Mesodermal cell (in vitro differentiated cells): ENCODE data around the gene STX19.
A peak's percentile ranks its signal among the peaks of the same experiment; 100 is the strongest.
"Not testable (repeated sequence)": the region's sequence is repeated elsewhere in the genome, so short reads cannot be mapped to it uniquely, and the experiment has no call there.

Experiments used
- H3K27ac ChIP-seq: 2 replicates; pipeline ENCODE4 v1.7.0; 2013; ENCODE audit warnings: mild to moderate bottlenecking, low read depth, low read length, moderate library complexity; ENCODE audit not compliant: severe bottlenecking
- H3K36me3 ChIP-seq: 2 replicates; pipeline ENCODE4 v1.7.1; 2013; ENCODE audit warnings: mild to moderate bottlenecking, low read length, moderate library complexity; ENCODE audit not compliant: control insufficient read depth, insufficient read depth
- H3K4me1 ChIP-seq: one replicate; pipeline ENCODE4 v1.7.1; 2013; ENCODE audit warnings: mild to moderate bottlenecking, low read length; ENCODE audit not compliant: insufficient read depth, control insufficient read depth, poor library complexity, severe bottlenecking
- H3K4me3 ChIP-seq: 2 replicates; pipeline ENCODE4 v1.7.0; 2013; ENCODE audit warnings: low read length, control low read depth, mild to moderate bottlenecking; ENCODE audit not compliant: insufficient read depth, poor library complexity, severe bottlenecking; ENCODE audit errors: extremely low read depth
- H3K9me3 ChIP-seq: 2 replicates; pipeline ENCODE4 v1.7.1; 2013; ENCODE audit warnings: mild to moderate bottlenecking, low read length, moderate library complexity; ENCODE audit not compliant: control insufficient read depth
- WGBS, 2 experiments: methylation state at CpG; one replicate each; pipeline ENCODE4 v1.1.5; 2013; ENCODE audit warnings: missing lambda C conversion rate in 2 of 2; ENCODE audit not compliant: insufficient coverage in 2 of 2; 5-methylcytosine and 5-hydroxymethylcytosine counted together

STX19 gene

GRCh38 chr3:93973131-93974126 is 55.0 kb downstream of the STX19 start, which contains the start of gene PROS1:
Gene PROS1, minus strand, starts transcription at chr3:93973896. Its CDS starts 147 bp downstream, at chr3:93973749.
- WGBS, 2 experiments = 3 to 4% methylated on average over 34 to 40 of the region's 53 CpGs
- Histone ChIP-seq H3K4me3 (peak within 1 kb of the TSS; percentile 53), H3K27ac (peak within 1 kb of the TSS; percentile 97), H3K9me3 (no peaks in the 10 kb centered on the region), H3K4me1 (peaks cover 8% of the 10 kb centered on the region), H3K36me3 (no peaks in the 10 kb centered on the region)

- H3K27ac ChIP-seq = peak overlapping the region; percentile 93
Measured at GRCh38 chr3:93969997-93970396, 58.4 kb downstream of the STX19 start.

GRCh38 chr3:93969443-93969842 is 59.0 kb downstream of the STX19 start:
- Histone ChIP-seq H3K4me1 (peaks cover 8% of the 10 kb centered on the region), H3K4me3 (no peak overlapping the region), H3K27ac (peak overlapping the region; percentile 93), H3K9me3 (no peaks in the 10 kb centered on the region), H3K36me3 (no peaks in the 10 kb centered on the region)
- 87 to 96% methylated on average over 3 of the region's 3 CpGs for WGBS, 2 experiments

More at GRCh38 chr3:93969997-93970396, 58.4 kb downstream of the STX19 start:
- Histone ChIP-seq H3K36me3 (no peaks in the 10 kb centered on the region), H3K9me3 (no peaks in the 10 kb centered on the region), H3K4me3 (no peak overlapping the region), H3K4me1 (peaks cover 8% of the 10 kb centered on the region)
- 100% methylated on average over 1 of the region's 1 CpG; no CpG with 5 or more reads in 1 of the 2 experiments for WGBS, 2 experiments

- not testable (repeated sequence) for H3K9me3 ChIP-seq, H3K4me3 ChIP-seq, H3K27ac ChIP-seq, H3K4me1 ChIP-seq, H3K36me3 ChIP-seq
- 85 to 93% methylated on average over 18 to 19 of the region's 19 CpGs for WGBS, 2 experiments
Measured at GRCh38 chr3:93965106-93965505, 63.3 kb downstream of the STX19 start.
